COLO668 (cell line): ENCODE results near the gene B4GALNT2.
A peak's percentile ranks its signal among the peaks of the same experiment; 100 is the strongest.

Experiments
- DNase-seq: peaks from one replicate; lab custom pipeline; 2025; ENCODE audit not compliant: unreplicated experiment; lab: John Stamatoyannopoulos, UW

B4GALNT2 gene

DNA sequence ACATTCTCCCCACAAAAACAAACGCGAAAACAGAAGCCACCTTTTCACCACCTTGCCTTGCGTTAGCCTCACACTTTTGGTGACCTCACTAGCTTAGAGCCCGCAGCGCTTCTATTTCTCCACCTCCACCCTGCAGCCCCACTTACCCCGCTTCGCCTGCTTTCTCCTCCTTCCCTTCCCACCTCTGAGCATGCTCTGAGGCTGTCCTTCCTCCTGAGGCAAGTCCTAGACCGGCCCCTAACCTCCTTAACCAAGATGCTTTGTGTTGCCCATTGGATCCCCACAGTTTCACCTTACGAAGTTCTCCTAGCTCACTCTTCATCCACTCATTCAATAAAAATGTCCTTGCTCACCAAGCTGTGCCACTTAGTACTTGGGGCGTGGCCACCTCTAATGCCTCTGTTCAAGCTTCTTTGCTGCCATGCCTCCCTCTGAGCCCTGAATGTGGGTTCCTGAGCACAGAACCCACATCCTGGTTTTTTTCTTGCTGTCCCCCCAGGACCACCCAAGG lies 76.5 kb downstream of the B4GALNT2 start:
- no peak for DNase-seq

DNA sequence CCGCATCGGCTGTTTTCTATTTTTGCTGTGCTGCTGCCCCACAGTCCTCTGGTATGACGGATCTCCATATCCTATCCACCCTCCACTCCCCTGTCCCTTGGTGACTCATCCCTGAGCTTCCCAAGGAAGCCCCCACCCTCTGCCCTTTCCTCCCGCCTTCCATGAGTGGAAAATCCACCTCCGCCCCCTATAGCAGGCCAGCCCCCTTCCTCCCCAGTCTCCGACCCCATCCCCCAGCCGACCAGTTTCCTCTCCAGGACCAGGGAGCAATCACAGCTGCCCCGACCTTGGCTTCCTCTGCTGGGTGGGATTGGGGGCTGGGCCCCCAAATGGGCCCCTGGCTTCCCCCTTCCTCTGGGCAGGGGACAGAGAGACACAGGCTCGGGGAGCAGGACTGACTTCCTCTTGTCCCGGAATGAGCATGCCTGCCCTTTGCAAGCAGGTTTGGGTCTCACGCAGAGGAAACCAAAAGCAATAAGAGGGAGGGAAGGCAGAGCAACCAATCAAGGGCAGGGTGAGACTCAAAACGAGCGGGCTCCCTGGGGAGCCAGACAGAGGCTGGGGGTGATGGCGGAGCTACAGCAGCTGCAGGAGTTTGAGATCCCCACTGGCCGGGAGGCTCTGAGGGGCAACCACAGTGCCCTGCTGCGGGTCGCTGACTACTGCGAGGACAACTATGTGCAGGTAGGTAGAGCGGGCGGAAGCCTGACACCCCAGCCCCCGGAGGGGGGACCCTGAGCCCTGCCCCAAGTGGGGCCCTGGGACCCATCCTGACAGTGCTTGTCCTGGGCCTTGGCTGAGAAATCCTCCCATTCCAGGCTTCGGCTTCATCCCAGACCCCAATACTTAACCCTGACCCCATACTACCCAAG lies 77.8 kb downstream of the B4GALNT2 start, which contains the start of the genes ABI3 and GNGT2:
ABI3 (plus strand) TSS at position 550 of the 872 bp plus-strand sequence; CDS start at position 568, 18 bp downstream.
GNGT2 (minus strand) TSS at position 417 of the 872 bp plus-strand sequence. CDS start 3,152 bp downstream, outside the sequence.
- DNase-seq, result no peak

- no peak for DNase-seq
These were observed 80.8 kb downstream of the B4GALNT2 start for GRCh38 chr17:49213399-49213798.

- no peak for DNase-seq
These were observed 81.3 kb downstream of the B4GALNT2 start for GRCh38 chr17:49213847-49214246.

DNA sequence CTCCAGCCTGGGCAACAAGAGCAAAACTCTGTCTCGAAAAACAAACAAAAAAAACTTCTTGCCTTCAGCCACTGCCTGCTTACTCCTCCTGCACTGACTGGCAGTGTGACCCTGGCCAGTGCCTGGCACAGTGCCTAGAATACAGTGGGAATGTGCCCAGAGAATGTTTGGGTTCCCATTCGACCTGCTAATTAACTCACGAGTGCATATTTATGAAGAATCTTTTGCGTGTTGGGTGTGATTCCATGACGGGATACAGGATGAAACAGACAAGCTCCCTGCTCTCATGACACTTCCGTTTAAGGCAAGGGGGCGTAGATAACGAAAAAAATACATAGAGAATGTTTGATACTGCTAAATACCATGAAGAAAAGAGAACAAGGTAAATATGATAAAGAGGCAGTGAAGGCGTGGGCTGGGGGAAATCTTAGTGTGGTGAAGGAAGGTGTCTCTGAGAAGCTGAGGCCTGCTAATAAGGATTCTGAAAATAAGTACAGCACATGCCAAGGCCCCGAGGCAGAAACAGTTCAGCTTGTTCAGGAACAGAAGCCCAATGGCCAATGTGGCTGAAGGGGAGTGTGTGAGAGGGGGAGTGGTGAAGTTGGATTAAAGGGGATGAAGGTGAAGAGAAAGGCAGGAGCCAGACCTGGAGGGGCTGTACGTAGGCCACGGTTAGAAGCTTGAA lies 82.2 kb downstream of the B4GALNT2 start:
- DNase-seq, result no peak

DNA sequence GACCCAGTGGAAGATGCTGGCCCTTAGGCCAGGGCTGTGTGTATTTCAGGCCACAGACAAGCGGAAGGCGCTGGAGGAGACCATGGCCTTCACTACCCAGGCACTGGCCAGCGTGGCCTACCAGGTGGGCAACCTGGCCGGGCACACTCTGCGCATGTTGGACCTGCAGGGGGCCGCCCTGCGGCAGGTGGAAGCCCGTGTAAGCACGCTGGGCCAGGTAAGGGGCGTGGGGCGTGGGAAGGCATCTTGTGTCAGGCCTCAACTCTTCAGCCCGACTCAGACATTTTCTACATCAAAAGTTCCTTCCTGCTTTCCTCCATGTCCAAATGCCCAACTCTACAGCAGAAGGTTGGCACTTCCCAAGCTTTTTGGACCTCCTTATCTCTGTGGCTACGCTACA lies 83.9 kb downstream of the B4GALNT2 start:
- DNase-seq, result no peak

GRCh38 chr17:49216953-49217650 lies 84.5 kb downstream of the B4GALNT2 start:
- no peak for DNase-seq

DNA sequence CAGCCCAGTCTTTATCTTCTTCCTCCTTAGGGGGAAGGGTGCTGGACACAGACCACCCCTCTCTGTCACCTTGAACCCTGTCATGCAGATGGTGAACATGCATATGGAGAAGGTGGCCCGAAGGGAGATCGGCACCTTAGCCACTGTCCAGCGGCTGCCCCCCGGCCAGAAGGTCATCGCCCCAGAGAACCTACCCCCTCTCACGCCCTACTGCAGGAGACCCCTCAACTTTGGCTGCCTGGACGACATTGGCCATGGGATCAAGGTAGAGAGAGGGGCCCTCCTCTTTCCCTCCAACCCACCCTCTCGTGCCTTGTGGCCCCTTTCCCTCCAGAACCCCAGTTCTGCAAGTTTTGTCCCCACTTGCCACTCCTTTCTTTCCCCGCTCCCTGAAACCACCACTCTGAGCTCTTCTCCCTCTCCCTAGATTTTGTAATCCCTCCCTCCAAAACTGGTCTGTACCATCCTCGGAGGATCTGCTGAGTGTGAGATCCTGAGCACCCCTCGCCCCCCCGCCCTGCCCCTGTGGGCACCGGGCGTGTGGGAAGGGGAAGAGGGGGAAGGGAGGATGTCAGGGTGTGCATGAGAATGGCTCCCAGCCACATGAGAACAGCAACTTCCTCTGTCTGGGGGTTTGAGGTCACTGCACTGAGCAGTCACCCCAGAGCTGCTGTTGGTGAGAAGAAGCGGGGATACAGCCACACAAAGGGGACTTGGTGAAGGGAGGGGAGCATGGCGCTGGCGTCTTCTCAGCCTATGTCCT lies 85.3 kb downstream of the B4GALNT2 start:
- no peak for DNase-seq

DNA sequence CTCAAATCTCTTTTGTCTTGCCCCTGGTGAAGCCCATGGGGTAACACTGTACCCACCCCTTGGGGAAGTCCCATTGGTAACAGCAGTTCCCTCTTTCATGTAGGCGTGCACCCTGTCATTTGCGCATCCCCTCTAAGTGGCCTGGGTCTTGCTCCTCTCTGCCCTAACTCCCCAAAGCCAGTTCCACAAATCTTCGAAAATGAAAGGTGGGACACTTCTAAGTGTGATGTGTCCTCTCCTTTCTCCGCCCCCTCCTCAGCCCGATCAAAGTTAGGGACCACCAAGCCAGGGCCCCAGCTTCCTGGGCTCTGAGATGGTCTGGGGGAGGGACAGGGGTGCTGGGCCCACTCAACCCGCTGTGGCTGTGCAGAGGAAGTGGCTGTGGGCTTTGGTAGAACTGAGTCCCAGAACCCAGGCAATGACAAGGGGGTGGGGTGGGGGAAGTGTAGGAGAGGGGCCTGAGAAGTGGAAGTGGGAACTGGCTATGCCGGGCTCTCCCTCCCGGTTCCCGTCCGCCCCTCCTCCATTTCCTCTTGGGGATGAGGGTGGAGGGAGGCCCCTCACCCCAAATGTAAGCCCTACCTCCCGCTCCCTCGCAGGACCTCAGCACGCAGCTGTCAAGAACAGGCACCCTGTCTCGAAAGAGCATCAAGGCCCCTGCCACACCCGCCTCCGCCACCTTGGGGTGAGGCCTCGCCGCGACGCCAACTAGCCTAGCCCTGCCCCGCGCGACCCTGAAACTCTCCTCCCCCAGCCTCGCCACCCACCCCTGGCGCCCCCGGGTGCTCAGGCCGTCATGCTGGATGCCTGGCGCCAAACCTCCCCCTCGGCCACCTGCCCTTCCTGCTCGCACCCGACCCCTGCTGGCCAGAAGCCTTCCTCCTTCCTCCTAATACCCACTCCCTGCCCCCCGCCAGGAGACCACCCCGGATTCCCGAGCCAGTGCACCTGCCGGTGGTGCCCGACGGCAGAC lies 86.7 kb downstream of the B4GALNT2 start:
- no peak for DNase-seq

GRCh38 chr17:49219987-49220386 lies 87.4 kb downstream of the B4GALNT2 start:
- DNase-seq, result no peak

DNA sequence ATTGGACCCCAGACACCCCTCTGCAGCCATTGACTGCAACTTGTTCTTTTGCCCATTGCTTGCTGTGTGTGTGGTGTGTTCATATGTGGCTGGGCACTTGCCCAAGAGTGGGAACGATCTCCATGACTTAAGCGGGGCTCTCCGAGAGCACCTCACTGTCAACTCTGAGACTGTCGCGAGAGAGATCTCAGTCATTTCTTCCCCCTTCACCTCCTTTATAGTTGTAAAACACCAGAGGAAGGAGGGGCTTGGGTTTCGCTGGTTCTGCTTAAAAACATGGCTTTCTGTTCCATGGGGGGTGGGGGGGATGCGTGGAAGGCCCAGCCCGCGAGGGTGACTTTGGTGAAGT lies 90.6 kb downstream of the B4GALNT2 start:
- no peak for DNase-seq

DNA sequence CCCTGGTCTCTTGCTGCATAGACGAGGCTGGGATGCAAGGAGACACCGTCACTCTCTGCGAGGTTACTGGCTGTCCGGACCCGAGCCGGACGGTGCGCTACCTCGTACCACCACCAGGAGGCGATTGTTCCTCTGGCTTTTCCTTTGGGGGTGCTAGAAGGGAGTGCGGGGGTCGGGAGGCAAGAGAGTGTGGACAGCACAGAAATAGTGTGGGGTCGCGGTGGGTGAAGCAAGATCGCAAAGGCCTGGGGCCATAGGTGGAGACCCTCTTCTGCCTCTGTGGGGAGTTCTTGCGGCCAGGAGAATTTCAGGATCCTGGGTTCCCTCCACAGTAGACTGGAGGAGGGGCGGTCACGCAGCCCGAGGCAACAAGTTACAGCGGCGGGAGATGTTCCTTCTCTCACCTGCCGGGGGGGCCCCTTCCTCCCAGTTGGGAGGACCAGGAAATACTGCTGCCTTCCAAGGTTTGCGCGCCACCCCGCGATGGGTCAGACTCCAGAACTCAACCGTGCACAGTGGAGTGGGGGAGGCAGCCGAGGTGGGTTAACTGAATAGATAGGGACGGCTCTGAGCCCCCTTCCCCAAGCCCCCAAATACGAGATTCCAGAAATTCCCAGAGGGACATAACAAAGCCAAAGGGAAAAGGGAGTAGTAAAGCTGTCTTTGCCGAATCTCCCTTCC lies 91.1 kb downstream of the B4GALNT2 start:
- DNase-seq, result peak; percentile 17

GRCh38 chr17:49224198-49224996 lies 91.8 kb downstream of the B4GALNT2 start:
- peak; percentile 44 for DNase-seq

DNA sequence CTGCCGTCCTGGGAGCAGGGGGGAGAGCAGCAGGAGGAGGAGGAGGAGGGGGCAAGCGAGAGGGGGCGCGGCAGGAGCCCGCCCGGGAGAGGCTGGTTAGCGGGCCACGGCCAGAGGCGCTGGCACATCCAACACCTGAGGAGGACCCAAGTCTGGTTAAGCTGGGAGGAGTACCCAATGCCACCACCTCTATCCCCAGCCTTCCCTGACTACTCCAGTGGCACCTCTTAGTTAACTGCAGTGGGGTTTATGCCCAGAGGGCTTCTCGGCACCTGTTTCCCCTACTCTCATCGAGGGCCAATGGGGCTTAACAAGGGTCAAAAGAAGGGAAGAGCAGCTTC lies 92.4 kb downstream of the B4GALNT2 start:
- no peak for DNase-seq

- no peak for DNase-seq
These were observed 93.1 kb downstream of the B4GALNT2 start for GRCh38 chr17:49225554-49226236.
